ENCODE data around the gene SIRT1. TPM values are rescaled to one million over a fixed set of nuclear protein-coding genes. Genes with fewer than 3 reads are reported as not detected.

Gene SIRT1
- total RNA-seq, 6 experiments from 2014 or later, result 9.8 to 12.9 (median 11.7) TPM

DNA sequence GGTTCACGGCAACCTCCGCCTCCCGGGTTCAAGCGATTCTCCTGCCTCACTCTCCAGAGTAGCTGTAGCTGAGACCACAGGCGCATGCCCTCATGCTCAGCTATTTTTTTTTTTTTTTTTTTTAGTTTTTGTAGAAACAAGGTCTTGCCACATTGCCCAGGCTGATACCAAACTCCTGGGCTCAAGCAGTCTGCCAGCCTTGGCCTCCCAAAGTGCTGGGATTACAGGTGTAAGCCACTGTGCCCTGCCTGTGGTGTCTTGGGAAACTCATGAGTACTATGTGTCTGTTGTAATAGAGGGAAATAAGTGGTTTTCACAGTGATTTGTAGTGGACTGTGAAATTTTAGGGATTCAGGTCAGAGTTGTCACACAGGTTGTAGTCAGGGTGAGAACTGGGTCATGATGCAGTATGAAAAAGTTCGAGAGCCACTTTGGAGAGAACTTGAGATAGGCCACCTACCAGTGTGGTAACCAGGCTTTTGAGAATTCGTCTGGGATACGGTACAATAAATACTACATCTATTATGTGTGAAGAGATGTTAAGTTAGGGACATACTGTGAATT lies 30.4 kb downstream of the SIRT1 start:
- peak overlapping the region; percentile 24; the same call in 1 of the 2 replicates for H3K4me3 Mint-ChIP-seq
- TF ChIP-seq, protein P1, sequence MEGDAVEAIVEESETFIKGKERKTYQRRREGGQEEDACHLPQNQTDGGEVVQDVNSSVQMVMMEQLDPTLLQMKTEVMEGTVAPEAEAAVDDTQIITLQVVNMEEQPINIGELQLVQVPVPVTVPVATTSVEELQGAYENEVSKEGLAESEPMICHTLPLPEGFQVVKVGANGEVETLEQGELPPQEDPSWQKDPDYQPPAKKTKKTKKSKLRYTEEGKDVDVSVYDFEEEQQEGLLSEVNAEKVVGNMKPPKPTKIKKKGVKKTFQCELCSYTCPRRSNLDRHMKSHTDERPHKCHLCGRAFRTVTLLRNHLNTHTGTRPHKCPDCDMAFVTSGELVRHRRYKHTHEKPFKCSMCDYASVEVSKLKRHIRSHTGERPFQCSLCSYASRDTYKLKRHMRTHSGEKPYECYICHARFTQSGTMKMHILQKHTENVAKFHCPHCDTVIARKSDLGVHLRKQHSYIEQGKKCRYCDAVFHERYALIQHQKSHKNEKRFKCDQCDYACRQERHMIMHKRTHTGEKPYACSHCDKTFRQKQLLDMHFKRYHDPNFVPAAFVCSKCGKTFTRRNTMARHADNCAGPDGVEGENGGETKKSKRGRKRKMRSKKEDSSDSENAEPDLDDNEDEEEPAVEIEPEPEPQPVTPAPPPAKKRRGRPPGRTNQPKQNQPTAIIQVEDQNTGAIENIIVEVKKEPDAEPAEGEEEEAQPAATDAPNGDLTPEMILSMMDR (IDR thresholded peaks at IDR 0.05), result no peak
- H3K4me1 Mint-ChIP-seq (ENCODE audit: low read depth), result peaks cover 31% of the 10 kb centered on the region
- DNase-seq, result no peak
- peaks cover 28% of the 10 kb centered on the region for H3K27me3 Mint-ChIP-seq (ENCODE audit: insufficient read depth)
- H3K36me3 Mint-ChIP-seq (ENCODE audit: low read depth), result peaks cover 50% of the 10 kb centered on the region
- H3K27ac Mint-ChIP-seq, result peak overlapping the region; percentile 66
- no peaks in the 10 kb centered on the region; the same call in 1 of the 2 replicates for H3K9me3 Mint-ChIP-seq

DNA sequence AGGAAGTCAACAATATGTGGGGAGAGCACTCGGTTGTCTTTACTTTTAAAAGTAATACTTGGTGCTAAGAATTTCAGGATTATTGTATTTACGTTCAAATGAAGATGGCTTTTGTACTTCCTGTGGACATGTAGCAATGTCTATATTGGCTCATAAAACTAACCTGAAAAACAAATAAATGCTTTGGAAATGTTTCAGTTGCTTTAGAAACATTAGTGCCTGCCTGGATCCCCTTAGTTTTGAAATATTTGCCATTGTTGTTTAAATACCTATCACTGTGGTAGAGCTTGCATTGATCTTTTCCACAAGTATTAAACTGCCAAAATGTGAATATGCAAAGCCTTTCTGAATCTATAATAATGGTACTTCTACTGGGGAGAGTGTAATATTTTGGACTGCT lies 32.7 kb downstream of the SIRT1 start:
- DNase-seq, result no peak
- H3K4me1 Mint-ChIP-seq (ENCODE audit: low read depth), result peaks cover 38% of the 10 kb centered on the region
- peaks cover 20% of the 10 kb centered on the region for H3K27me3 Mint-ChIP-seq (ENCODE audit: insufficient read depth)
- peak overlapping the region; percentile 11; the same call in 1 of the 2 replicates for H3K4me3 Mint-ChIP-seq
- TF ChIP-seq, protein P1 (IDR thresholded peaks at IDR 0.05), result no peak
- peak overlapping the region; percentile 69 for H3K27ac Mint-ChIP-seq
- peaks cover 51% of the 10 kb centered on the region for H3K36me3 Mint-ChIP-seq (ENCODE audit: low read depth)
- H3K9me3 Mint-ChIP-seq, result no peaks in the 10 kb centered on the region; the same call in 1 of the 2 replicates

DNA sequence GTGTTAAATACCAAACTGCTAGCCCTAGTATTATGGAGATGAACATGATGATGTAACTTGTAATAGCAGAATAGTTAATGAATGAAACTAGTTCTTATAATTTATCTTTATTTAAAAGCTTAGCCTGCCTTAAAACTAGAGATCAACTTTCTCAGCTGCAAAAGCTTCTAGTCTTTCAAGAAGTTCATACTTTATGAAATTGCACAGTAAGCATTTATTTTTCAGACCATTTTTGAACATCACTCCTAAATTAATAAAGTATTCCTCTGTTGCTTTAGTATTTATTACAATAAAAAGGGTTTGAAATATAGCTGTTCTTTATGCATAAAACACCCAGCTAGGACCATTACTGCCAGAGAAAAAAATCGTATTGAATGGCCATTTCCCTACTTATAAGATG lies 33.2 kb downstream of the SIRT1 start:
- Mint-ChIP-seq H3K27me3 (ENCODE audit: insufficient read depth) (peaks cover 15% of the 10 kb centered on the region), H3K4me3 (no peak overlapping the region), H3K9me3 (no peaks in the 10 kb centered on the region; the same call in 1 of the 2 replicates), H3K36me3 (ENCODE audit: low read depth) (peaks cover 51% of the 10 kb centered on the region), H3K27ac (peak overlapping the region; percentile 69), H3K4me1 (ENCODE audit: low read depth) (peaks cover 38% of the 10 kb centered on the region)
- no peak for DNase-seq
- TF ChIP-seq, protein P1 (IDR thresholded peaks at IDR 0.05), result no peak

DNA sequence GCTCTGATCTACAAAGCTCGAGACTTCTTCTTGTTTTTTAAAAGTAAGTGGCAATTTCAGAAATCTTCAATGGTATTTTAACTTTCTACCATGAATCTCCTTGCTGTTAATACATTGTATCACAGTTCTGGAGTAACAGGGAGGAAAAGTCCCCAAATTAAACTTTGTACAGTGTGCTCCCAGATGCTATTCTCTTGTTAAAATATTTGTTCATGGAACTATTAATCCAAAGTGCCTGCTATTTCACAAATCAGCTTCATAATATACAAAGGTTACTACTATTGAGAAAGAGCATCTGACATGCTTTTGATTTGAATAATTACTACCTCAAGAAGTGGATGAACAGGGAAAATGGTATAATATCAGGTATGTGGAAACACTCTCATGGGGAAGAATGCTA lies 36.6 kb downstream of the SIRT1 start:
- DNase-seq, result no peak
- H3K27me3 Mint-ChIP-seq (ENCODE audit: insufficient read depth), result peaks cover 13% of the 10 kb centered on the region
- H3K36me3 Mint-ChIP-seq (ENCODE audit: low read depth), result peaks cover 62% of the 10 kb centered on the region
- peak overlapping the region; percentile 52 for H3K27ac Mint-ChIP-seq
- H3K9me3 Mint-ChIP-seq, result no peaks in the 10 kb centered on the region
- no peak overlapping the region for H3K4me3 Mint-ChIP-seq
- TF ChIP-seq, protein P1 (IDR thresholded peaks at IDR 0.05), result no peak
- peaks cover 59% of the 10 kb centered on the region for H3K4me1 Mint-ChIP-seq (ENCODE audit: low read depth)

DNA sequence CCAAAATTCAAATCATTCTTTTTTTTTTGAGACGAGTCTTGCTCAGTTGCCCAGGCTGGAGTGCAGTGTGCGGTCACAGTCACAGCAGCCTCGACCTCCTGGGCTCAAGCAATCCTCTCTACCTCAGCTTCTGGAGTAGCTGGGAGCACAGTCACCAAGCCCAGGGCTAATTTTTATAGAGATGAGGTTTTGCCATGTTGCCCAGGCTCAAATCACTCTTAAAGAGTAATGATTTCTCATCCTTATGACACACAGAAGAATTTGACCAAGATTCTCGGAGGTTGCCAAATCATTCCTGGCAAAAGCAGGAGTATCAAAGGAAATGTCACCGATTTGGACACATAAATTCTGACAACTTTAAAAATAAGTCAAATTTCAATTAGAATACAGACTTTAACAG lies 39.1 kb downstream of the SIRT1 start:
- peak; percentile 73 for DNase-seq
- peaks cover 80% of the 10 kb centered on the region for H3K4me1 Mint-ChIP-seq (ENCODE audit: low read depth)
- no peaks in the 10 kb centered on the region for H3K9me3 Mint-ChIP-seq
- H3K27me3 Mint-ChIP-seq (ENCODE audit: insufficient read depth), result peaks cover 15% of the 10 kb centered on the region
- peaks cover 65% of the 10 kb centered on the region for H3K36me3 Mint-ChIP-seq (ENCODE audit: low read depth)
- peak overlapping the region; percentile 75 for H3K27ac Mint-ChIP-seq
- TF ChIP-seq, protein P1 (IDR thresholded peaks at IDR 0.05), result no peak
- H3K4me3 Mint-ChIP-seq, result peak overlapping the region; percentile 41; the same call in 1 of the 2 replicates

Measured in HFFc6 (cell line).